SK-N-SH treated with all-trans-retinoic acid at 6 μM for 48 hours (cell line): ENCODE results near the gene CEP170.

Experiments used
- ARNTL ChIP-seq: fragments of 450-650 bp; formaldehyde crosslinking; IDR thresholded peaks from 2 replicates; pipeline ENCODE4 v1.5.0; 2020; ENCODE audit warnings: low read depth, mild to moderate bottlenecking, moderate library complexity, borderline replicate concordance
- GLIS3 ChIP-seq: fragments of 250-450 bp; sonication (Bioruptor Pico); IDR thresholded peaks from 2 replicates; pipeline ENCODE4 v1.5.0; 2020; ENCODE audit warnings: mild to moderate bottlenecking, moderate library complexity
- OSR1 ChIP-seq: fragments of 250-450 bp; sonication (Bioruptor Pico); IDR thresholded peaks from 2 replicates; pipeline ENCODE4 v1.8.0; 2022; ENCODE audit warnings: moderate library complexity, mild to moderate bottlenecking, inconsistent platforms
- PPARA ChIP-seq: fragments of 250-450 bp; sonication (Bioruptor Pico); IDR thresholded peaks from 2 replicates; pipeline ENCODE4 v1.5.0; 2020; ENCODE audit warnings: mild to moderate bottlenecking, borderline replicate concordance
- RARB ChIP-seq: fragments of 250-450 bp; sonication (Bioruptor Pico); IDR thresholded peaks from 2 replicates; pipeline ENCODE4 v1.8.0; 2021; ENCODE audit warnings: mild to moderate bottlenecking, moderate library complexity
- ZC3H10 ChIP-seq: fragments of 250-450 bp; sonication (Bioruptor Pico); IDR thresholded peaks from 2 replicates; pipeline ENCODE4 v1.5.1; 2021; ENCODE audit warnings: mild to moderate bottlenecking, moderate library complexity
- ZFP3 ChIP-seq: fragments of 250-450 bp; sonication (Bioruptor Pico); IDR thresholded peaks from 2 replicates; pipeline ENCODE4 v1.5.0; 2020; ENCODE audit warnings: mild to moderate bottlenecking, moderate library complexity
- ZFP30 ChIP-seq: fragments of 450-650 bp; formaldehyde crosslinking; IDR thresholded peaks from 2 replicates; pipeline ENCODE4 v1.5.0; 2022; ENCODE audit warnings: mild to moderate bottlenecking, moderate library complexity
- ZNF565 ChIP-seq: fragments of 450-650 bp; formaldehyde crosslinking; conservative IDR thresholded peaks from 2 replicates; pipeline ENCODE4 v1.5.0; 2020; ENCODE audit warnings: low read depth, mild to moderate bottlenecking, moderate library complexity
- ZNF8 ChIP-seq: fragments of 450-650 bp; formaldehyde crosslinking; IDR thresholded peaks from 2 replicates; pipeline ENCODE4 v1.5.0; 2020; ENCODE audit warnings: mild to moderate bottlenecking, moderate library complexity
- TF ChIP-seq, protein P1 (sequence below): fragments of 250-450 bp; sonication (Bioruptor Pico); IDR thresholded peaks from 2 replicates; pipeline ENCODE4 v1.8.0; 2020; ENCODE audit warnings: mild to moderate bottlenecking, moderate library complexity, borderline replicate concordance
- TF ChIP-seq, protein P2 (sequence below): fragments of 250-450 bp; sonication (Bioruptor Pico); IDR thresholded peaks from 2 replicates; pipeline ENCODE4 v1.5.1; 2020; ENCODE audit warnings: low read depth, mild to moderate bottlenecking, moderate library complexity
- TF ChIP-seq, protein P3 (sequence below): fragments of 250-450 bp; sonication (Bioruptor Pico); IDR thresholded peaks from 2 replicates; pipeline ENCODE4 v1.8.0; 2021; ENCODE audit warnings: low read depth, mild to moderate bottlenecking, moderate library complexity, borderline replicate concordance

DNA sequence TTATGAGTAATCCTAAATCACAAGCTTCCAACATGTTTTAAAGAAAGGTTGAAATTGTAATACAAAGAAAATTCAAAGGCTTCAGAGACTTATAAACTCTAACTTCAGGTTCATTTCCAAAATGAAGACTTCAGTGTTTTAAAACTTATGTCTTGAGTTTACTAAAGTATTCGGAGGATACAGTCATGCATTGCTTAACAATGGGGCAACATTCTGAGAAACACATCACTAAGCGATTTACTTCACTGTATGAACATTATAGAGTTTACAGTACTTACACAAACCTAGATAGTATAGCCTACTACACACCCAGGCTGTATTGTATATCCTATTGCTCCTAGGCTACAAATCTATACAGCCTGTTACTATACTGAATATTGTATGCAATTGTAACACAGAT lies 38.3 kb downstream of the CEP170 start:
- TF ChIP-seq PPARA (CRISPR knock-in tag) (no peak), ZC3H10 (CRISPR knock-in tag) (no peak), ZFP3 (no peak), OSR1 (CRISPR knock-in tag) (no peak), RARB (no peak), GLIS3 (CRISPR knock-in tag) (no peak), ARNTL (CRISPR knock-in tag) (no peak), ZNF565 (no peak), ZFP30 (no peak), ZNF8 (CRISPR knock-in tag) (no peak)
- TF ChIP-seq, protein P1, sequence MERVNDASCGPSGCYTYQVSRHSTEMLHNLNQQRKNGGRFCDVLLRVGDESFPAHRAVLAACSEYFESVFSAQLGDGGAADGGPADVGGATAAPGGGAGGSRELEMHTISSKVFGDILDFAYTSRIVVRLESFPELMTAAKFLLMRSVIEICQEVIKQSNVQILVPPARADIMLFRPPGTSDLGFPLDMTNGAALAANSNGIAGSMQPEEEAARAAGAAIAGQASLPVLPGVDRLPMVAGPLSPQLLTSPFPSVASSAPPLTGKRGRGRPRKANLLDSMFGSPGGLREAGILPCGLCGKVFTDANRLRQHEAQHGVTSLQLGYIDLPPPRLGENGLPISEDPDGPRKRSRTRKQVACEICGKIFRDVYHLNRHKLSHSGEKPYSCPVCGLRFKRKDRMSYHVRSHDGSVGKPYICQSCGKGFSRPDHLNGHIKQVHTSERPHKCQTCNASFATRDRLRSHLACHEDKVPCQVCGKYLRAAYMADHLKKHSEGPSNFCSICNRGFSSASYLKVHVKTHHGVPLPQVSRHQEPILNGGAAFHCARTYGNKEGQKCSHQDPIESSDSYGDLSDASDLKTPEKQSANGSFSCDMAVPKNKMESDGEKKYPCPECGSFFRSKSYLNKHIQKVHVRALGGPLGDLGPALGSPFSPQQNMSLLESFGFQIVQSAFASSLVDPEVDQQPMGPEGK: no peak
- TF ChIP-seq, protein P2, sequence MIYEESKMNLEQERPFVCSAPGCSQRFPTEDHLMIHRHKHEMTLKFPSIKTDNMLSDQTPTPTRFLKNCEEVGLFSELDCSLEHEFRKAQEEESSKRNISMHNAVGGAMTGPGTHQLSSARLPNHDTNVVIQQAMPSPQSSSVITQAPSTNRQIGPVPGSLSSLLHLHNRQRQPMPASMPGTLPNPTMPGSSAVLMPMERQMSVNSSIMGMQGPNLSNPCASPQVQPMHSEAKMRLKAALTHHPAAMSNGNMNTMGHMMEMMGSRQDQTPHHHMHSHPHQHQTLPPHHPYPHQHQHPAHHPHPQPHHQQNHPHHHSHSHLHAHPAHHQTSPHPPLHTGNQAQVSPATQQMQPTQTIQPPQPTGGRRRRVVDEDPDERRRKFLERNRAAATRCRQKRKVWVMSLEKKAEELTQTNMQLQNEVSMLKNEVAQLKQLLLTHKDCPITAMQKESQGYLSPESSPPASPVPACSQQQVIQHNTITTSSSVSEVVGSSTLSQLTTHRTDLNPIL (CRISPR knock-in tag): no peak
- TF ChIP-seq, protein P3, sequence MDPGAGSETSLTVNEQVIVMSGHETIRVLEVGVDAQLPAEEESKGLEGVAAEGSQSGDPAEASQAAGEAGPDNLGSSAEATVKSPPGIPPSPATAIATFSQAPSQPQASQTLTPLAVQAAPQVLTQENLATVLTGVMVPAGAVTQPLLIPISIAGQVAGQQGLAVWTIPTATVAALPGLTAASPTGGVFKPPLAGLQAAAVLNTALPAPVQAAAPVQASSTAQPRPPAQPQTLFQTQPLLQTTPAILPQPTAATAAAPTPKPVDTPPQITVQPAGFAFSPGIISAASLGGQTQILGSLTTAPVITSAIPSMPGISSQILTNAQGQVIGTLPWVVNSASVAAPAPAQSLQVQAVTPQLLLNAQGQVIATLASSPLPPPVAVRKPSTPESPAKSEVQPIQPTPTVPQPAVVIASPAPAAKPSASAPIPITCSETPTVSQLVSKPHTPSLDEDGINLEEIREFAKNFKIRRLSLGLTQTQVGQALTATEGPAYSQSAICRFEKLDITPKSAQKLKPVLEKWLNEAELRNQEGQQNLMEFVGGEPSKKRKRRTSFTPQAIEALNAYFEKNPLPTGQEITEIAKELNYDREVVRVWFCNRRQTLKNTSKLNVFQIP (CRISPR knock-in tag): no peak
